ENCODE results near the gene EML4.

The EML4 gene

GRCh38 chr2:42224422-42225067 is 55.4 kb downstream of the EML4 start:
- no peak for TF ChIP-seq CTCF (IDR thresholded peaks at IDR 0.05)
- Histone ChIP-seq H3K4me2 (ENCODE audit: low read length) (no peak overlapping the region), H3K27me3 (ENCODE audit: control insufficient read depth, insufficient read depth, low read length) (no peaks in the 10 kb centered on the region), H3K9me3 (ENCODE audit: control insufficient read depth, low read length) (no peaks in the 10 kb centered on the region), H2AFZ (no peak overlapping the region), H3K4me3 (ENCODE audit: low read depth, low read length) (no peak overlapping the region), H3K4me1 (peaks cover 11% of the 10 kb centered on the region), H3K79me2 (peaks cover 33% of the 10 kb centered on the region), H3K36me3 (ENCODE audit: control insufficient read depth, insufficient read depth, low read length) (no peaks in the 10 kb centered on the region), H3K27ac (no peak overlapping the region), H3K9ac (no peak overlapping the region)

GRCh38 chr2:42225573-42225972 is 56.4 kb downstream of the EML4 start:
- H2AFZ ChIP-seq, result no peak overlapping the region
- H3K4me1 ChIP-seq, result peaks cover 11% of the 10 kb centered on the region
- no peaks in the 10 kb centered on the region for H3K27me3 ChIP-seq (ENCODE audit: control insufficient read depth, insufficient read depth, low read length)
- no peak overlapping the region for H3K9ac ChIP-seq
- no peak overlapping the region for H3K4me3 ChIP-seq (ENCODE audit: low read depth, low read length)
- no peaks in the 10 kb centered on the region for H3K9me3 ChIP-seq (ENCODE audit: control insufficient read depth, low read length)
- H3K27ac ChIP-seq, result no peak overlapping the region
- H3K36me3 ChIP-seq (ENCODE audit: control insufficient read depth, insufficient read depth, low read length), result no peaks in the 10 kb centered on the region
- H3K79me2 ChIP-seq, result peaks cover 38% of the 10 kb centered on the region
- H3K4me2 ChIP-seq (ENCODE audit: low read length), result no peak overlapping the region
- TF ChIP-seq CTCF (IDR thresholded peaks at IDR 0.05), result no peak

GRCh38 chr2:42227491-42227890 is 58.3 kb downstream of the EML4 start:
- Histone ChIP-seq H3K79me2 (peaks cover 35% of the 10 kb centered on the region), H3K9ac (no peak overlapping the region), H3K4me1 (peaks cover 11% of the 10 kb centered on the region), H3K9me3 (ENCODE audit: control insufficient read depth, low read length) (no peaks in the 10 kb centered on the region), H3K4me2 (ENCODE audit: low read length) (no peak overlapping the region), H3K27me3 (ENCODE audit: control insufficient read depth, insufficient read depth, low read length) (no peaks in the 10 kb centered on the region), H3K27ac (no peak overlapping the region), H3K36me3 (ENCODE audit: control insufficient read depth, insufficient read depth, low read length) (no peaks in the 10 kb centered on the region), H2AFZ (no peak overlapping the region), H3K4me3 (ENCODE audit: low read depth, low read length) (no peak overlapping the region)
- TF ChIP-seq CTCF (IDR thresholded peaks at IDR 0.05), result no peak

- H2AFZ ChIP-seq, result no peak overlapping the region
- H3K4me3 ChIP-seq (ENCODE audit: low read depth, low read length), result no peak overlapping the region
- H3K36me3 ChIP-seq (ENCODE audit: control insufficient read depth, insufficient read depth, low read length), result no peaks in the 10 kb centered on the region
- H3K4me1 ChIP-seq, result peaks cover 11% of the 10 kb centered on the region
- no peaks in the 10 kb centered on the region for H3K27me3 ChIP-seq (ENCODE audit: control insufficient read depth, insufficient read depth, low read length)
- no peaks in the 10 kb centered on the region for H3K9me3 ChIP-seq (ENCODE audit: control insufficient read depth, low read length)
- H3K9ac ChIP-seq, result no peak overlapping the region
- H3K79me2 ChIP-seq, result peaks cover 37% of the 10 kb centered on the region
- H3K27ac ChIP-seq, result no peak overlapping the region
- TF ChIP-seq CTCF (IDR thresholded peaks at IDR 0.05), result no peak
- no peak overlapping the region for H3K4me2 ChIP-seq (ENCODE audit: low read length)
Measured at GRCh38 chr2:42228101-42228500, 58.9 kb downstream of the EML4 start.

- H3K4me1 ChIP-seq, result no peaks in the 10 kb centered on the region
- H2AFZ ChIP-seq, result no peak overlapping the region
- H3K9me3 ChIP-seq (ENCODE audit: control insufficient read depth, low read length), result no peaks in the 10 kb centered on the region
- no peaks in the 10 kb centered on the region for H3K36me3 ChIP-seq (ENCODE audit: control insufficient read depth, insufficient read depth, low read length)
- no peaks in the 10 kb centered on the region for H3K27me3 ChIP-seq (ENCODE audit: control insufficient read depth, insufficient read depth, low read length)
- peaks cover 43% of the 10 kb centered on the region for H3K79me2 ChIP-seq
- H3K27ac ChIP-seq, result no peak overlapping the region
- H3K9ac ChIP-seq, result no peak overlapping the region
- H3K4me3 ChIP-seq (ENCODE audit: low read depth, low read length), result no peak overlapping the region
- TF ChIP-seq CTCF (IDR thresholded peaks at IDR 0.05), result no peak
- H3K4me2 ChIP-seq (ENCODE audit: low read length), result no peak overlapping the region
Measured at GRCh38 chr2:42229949-42230348, 60.8 kb downstream of the EML4 start.
